ENCODE results near the gene ANP32D. TPM values are rescaled to one million over a fixed set of nuclear protein-coding genes. Genes with fewer than 3 reads are reported as not detected.
"Not testable (repeated sequence)": the region's sequence is repeated elsewhere in the genome, so short reads cannot be mapped to it uniquely, and the experiment has no call there.

ANP32D gene
- total RNA-seq, 1 donor from 2014 or later = not detected

GRCh38 chr12:48489456-48489855, 17.1 kb downstream of the ANP32D start:
- DNase-seq (ENCODE audit: extremely low read depth, low read depth, low spot score) = not testable (repeated sequence)

GRCh38 chr12:48500281-48500680, 27.9 kb downstream of the ANP32D start:
- not testable (repeated sequence) for DNase-seq (ENCODE audit: extremely low read depth, low read depth, low spot score)

GRCh38 chr12:48506836-48507235, 34.5 kb downstream of the ANP32D start:
- DNase-seq (ENCODE audit: extremely low read depth, low read depth, low spot score) = not testable (repeated sequence)

DNA sequence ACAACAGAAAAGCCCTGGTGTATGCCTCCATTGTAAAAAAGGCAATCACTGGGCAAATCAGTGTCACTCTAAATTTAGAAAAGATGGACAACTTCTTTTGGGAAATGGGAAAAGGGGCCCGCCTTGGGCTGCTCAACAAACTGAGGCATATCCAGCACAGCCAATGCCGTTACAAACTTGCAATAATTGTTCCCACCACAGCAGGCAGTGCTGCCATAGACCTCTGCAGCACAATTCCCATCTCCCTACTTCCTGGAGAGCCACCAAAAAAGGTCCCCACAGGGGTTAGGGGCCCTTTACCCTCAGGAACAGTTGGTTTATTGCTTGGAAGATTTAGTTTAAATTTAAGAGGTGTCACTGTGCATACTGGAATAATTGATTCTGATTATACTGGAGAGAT, 36.6 kb downstream of the ANP32D start:
- no peak for DNase-seq (ENCODE audit: extremely low read depth, low read depth, low spot score)

DNA sequence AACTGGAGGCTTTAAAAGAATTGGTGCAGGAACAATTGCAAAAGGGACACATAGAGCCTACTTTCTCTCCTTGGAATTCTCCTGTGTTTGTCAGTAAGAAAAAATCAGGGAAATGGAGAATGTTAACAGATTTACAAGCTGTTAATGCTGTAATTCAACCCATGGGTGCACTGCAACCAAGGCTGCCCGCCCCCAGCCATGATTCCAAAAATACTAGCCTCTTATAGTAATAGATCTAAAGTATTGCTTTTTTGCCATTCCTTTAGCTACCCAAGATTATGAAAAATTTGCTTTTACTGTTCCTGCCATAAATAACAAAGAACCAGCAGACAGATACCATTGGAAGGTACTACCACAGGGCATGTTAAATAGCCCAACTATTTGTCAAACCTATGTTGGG, 37.8 kb downstream of the ANP32D start:
- no peak for DNase-seq (ENCODE audit: extremely low read depth, low read depth, low spot score)

- DNase-seq (ENCODE audit: extremely low read depth, low read depth, low spot score) = no peak
Measured at GRCh38 chr12:48512855-48513254, 40.5 kb downstream of the ANP32D start.

DNA sequence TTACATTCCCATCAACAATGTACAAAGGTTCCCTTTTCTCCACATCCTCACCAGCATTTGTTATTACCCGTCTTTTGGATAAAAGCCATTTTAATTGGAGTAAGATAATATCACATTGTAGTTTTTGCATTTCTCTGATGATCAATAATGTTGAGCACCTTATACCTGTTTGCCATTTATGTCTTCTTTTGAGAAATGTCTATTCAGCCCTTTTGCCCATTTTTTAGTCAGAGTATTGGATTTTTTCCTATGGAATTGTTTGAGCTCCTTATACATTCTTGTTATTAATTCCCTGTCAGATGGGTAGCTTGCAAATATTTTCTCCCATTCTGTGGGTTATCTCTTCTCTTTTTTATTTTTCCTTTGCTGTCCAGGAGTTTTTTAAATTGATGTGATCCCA, 42.4 kb downstream of the ANP32D start:
- no peak for DNase-seq (ENCODE audit: extremely low read depth, low read depth, low spot score)

- DNase-seq (ENCODE audit: extremely low read depth, low read depth, low spot score) = not testable (repeated sequence)
Measured at GRCh38 chr12:48520381-48520780, 48.0 kb downstream of the ANP32D start.

Other genes starting within 250 kb of the ANP32D start
- gene ZNF641, start 121.6 kb upstream of the ANP32D start, total RNA-seq = 1.3 and 1.9 TPM in 2 replicates
- gene C12orf54, start 9.9 kb downstream of the ANP32D start, total RNA-seq = not detected in 2 replicates
- not detected in 2 replicates for gene OR8S1, start 53.1 kb downstream of the ANP32D start, total RNA-seq
- not detected in 2 replicates for gene LALBA, start 97.5 kb downstream of the ANP32D start, total RNA-seq
- gene KANSL2, start 209.7 kb downstream of the ANP32D start, total RNA-seq = 32.3 and 49.3 TPM in 2 replicates
- gene CCNT1, start 244.1 kb downstream of the ANP32D start, total RNA-seq = 16.9 and 17.1 TPM in 2 replicates